Middle frontal gyrus (tissue), 1 donor: ENCODE measurements around the gene FARSA.
"Not testable (repeated sequence)": the region's sequence is repeated elsewhere in the genome, so short reads cannot be mapped to it uniquely, and the experiment has no call there.

Experiments
- DNase-seq: peaks from one replicate; pipeline ENCODE4 v3.0.0-alpha.2; 2015; ENCODE audit warnings: low spot score; ENCODE audit errors: extremely low spot score

FARSA gene

DNA sequence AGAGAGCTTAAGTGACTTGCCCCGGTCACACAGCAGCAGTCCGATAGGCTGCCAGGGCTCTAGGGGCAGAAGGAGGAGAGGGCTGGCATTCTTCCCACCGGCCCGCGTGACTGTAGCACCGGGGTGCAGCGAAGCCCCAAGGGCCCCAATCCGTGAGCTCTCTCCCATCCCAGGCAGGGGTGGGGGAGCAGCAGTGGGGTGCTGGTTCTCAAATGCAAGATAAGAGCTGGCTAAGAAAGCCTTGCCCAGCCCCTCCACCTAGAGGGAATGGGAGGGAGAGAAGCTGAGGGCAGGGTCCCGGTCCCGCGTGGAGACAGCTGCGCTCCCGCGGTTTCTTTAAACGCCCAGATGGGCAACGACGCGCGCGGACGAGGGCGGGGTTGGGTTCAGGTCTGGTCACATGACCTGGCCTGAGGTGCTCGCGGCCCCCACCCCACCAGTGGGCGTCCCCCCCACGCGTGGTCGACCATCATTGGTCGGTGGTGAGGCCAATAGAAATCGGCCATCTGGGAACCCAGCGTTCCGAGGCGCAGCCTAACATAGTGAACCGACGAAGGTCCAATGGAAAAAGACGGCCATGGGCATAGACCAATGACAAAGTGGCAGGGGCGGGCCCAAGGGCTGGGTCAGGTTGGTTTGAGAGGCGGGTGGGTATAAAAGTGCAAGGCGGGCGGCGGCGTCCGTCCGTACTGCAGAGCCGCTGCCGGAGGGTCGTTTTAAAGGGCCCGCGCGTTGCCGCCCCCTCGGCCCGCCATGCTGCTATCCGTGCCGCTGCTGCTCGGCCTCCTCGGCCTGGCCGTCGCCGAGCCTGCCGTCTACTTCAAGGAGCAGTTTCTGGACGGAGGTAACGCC is 4.6 kb upstream of the FARSA start, which contains the start of gene CALR:
TSS of gene CALR (plus strand) at position 683 of the 852 bp plus-strand sequence. CDS start at position 754, 71 bp downstream.
- DNase-seq = peak; percentile 100

DNA sequence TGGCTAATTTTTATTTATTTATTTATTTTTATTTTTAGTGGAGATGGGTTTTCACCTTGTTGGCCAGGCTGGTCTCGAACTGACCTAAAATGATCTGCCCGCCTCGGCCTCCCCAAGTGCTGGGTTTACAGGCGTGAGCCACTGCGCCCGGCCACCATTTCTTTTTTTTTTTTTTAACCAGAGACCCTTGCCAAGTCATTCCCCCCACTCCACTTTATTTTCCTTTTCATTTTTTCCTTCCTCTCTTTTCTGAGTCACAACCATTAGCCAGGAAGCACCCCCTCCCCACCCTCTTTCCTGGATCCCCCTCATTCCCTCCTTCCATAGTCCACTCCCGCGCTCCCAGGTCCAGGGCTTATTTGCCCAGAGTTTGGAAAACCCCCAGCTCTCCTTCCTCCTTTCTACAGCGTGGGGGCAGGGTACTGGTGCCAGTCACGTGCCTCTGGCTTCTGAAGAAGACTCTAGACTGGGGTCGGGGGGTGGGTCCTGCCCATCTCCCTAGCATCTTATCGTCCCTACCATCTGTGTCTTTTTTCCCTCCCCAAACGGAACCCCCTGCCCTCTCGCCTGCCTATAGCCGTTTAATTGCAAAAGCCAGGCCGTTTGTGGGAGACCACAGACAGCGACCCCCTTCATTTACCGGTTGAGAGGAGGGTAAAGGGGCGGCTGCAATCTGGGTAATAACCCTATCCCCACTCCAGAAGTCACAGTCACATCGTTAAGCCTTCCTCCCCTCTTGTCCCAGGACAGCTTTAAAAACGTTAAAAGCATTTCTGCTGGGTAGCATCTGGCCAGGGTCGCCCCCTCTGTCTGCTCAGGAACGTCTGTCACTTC is 3.8 kb upstream of the FARSA start:
- DNase-seq = no peak

- DNase-seq = no peak
Observed at GRCh38 chr19:12936582-12936981, 3.1 kb upstream of the FARSA start.

GRCh38 chr19:12935071-12935470 is 1.6 kb upstream of the FARSA start:
- no peak for DNase-seq

- no peak for DNase-seq
Observed at GRCh38 chr19:12932392-12933286, 872 bp downstream of the FARSA start.

GRCh38 chr19:12930002-12930645 is 3.4 kb downstream of the FARSA start:
- no peak for DNase-seq

GRCh38 chr19:12924621-12925310 is 8.7 kb downstream of the FARSA start:
- DNase-seq = no peak

- DNase-seq = no peak
Observed at GRCh38 chr19:12922959-12923358, 10.6 kb downstream of the FARSA start.

- DNase-seq = no peak
Observed at GRCh38 chr19:12921047-12921446, 12.5 kb downstream of the FARSA start.

GRCh38 chr19:12918253-12918652 is 15.3 kb downstream of the FARSA start:
- no peak for DNase-seq

DNA sequence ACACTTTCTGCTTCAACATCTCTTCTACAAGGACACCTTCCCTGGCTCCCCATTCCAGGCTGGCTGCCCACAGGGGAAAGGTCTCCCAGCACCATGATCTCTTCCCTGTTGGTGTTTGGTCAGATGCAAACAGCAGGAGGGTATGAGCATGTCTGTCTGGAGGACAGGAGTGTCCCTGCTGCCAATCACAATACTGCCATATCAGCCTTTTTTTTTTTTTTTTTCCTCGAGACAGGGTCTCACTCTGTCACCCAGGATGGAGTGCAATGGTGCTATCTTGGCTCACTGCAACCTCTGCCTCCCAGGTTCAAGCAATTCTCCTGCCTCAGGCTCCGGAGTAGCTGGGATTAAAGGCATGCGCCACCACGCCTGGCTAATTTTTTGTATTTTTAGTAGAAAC is 17.7 kb downstream of the FARSA start:
- DNase-seq = not testable (repeated sequence)

- DNase-seq = no peak
Observed at GRCh38 chr19:12913851-12914690, 19.4 kb downstream of the FARSA start.

DNA sequence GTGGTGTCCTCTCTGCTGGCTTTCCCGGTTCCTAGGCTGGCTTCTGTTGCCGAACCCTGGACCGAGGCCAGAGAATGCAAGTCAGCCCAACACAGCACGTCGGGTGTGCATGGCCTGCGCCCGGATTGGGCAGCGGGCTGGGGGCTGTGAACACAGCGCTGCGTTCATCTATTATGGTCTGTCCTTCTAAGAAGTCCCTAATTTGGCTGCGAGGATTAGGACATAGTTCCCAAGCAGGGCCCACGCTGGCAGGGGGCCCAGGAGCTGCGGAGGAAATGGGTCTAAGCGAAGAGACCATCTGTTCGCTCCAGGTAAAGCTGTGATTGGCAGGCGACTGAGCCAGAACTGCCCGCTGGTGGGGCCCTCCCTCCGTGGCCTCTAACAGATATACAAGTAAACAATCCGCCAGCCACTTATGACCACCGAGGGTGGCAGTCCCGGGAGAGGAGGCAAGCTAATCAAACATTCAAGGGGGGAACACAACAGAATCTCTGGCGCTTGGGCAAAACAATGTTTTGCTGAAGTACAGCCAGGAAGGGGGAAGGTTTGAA is 20.4 kb downstream of the FARSA start:
- DNase-seq = peak; percentile 52

DNA sequence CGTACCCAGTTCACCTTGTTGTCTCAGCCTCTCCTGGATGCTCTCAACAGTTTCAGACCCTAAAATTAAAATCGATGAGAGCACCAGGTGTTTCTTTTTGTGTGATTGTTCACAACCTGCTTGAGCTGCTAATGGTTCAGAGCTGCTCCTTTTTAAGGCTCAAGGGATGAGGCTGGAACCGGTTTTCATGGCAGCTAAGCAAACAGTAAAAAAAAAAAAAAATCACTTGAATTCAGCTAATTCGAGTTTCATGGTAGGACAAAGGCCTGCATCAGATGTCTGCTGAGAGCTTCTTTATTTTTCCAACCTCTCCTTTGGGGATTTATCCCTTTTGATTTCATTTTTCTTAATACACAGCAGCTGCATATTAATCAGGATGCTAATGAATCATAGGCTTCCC is 20.9 kb downstream of the FARSA start:
- no peak for DNase-seq

DNA sequence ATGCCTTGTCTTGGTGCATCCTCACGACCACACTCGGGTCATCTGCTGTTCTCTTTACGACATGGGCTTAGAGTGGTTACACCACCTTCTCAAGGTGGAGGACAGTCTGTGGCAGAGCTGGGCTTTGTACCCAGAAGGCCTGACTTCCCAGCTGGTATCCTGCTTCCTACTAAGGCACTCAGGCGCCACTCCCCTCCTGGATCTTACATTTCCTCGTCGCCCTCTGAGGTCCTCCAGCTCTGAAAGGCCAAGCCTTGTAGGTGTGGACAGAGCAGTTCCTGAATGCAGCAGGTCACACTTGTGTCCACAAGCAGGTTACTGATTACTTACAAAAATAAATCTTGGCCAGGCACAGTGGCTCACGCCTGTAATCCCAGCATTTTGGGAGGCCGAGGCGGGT is 26.3 kb downstream of the FARSA start:
- no peak for DNase-seq

- DNase-seq = no peak
Observed at GRCh38 chr19:12899891-12900518, 33.5 kb downstream of the FARSA start.

- no peak for DNase-seq
Observed at GRCh38 chr19:12896460-12896859, 37.1 kb downstream of the FARSA start.

DNA sequence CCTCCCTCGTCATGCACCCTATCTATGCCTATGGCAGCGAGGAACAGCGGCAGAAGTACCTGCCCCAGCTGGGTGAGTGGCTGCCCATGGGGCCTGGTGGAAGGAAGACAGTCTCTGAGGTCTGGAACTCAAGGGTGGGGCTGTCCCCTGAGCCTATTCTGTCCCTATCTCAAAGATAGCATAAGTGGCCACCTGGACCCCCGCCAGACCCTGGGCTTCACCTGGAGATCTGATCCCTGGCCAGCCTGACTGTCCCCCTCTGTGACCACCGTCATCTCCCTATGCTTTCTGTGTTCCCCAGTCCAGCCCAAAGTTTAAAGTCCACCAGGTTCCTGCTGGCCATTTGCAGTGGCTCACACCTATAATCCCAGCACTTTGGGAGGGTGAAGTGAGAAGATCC is 39.9 kb downstream of the FARSA start:
- DNase-seq = no peak
